Heart left ventricle (tissue), 13 donors: ENCODE measurements around the gene TMEM128.

ENCODE experiments used
- CTCF ChIP-seq, 12 donors: fragments of 200-600 bp; sonication (generic) in 4 of 12; IDR thresholded peaks; one replicate each; pipeline versions ENCODE4 v1.5.0 to v1.8.0; 2018 to 2022; ENCODE audit warnings: antibody characterized with exemption in 12 of 12, mild to moderate bottlenecking in 5 of 12
- POLR2A ChIP-seq, 2 donors: fragments of 450-650 bp; IDR thresholded peaks; one replicate each; pipeline ENCODE4 v1.6.1; 2017; ENCODE audit warnings: antibody characterized with exemption in 2 of 2, mild to moderate bottlenecking in 2 of 2, moderate library complexity in 2 of 2
- donor health status: ischemic (EF 13 %, LVEDD 7.1; RV severe dilation, severe dysfunction).
- donor health status: DM: no; HTN: yes; CAD: no.
- donor health status: DM: no; HTN: no; CAD: no.
- donor health status: ischemic (EF 25% LVEDD 6.9; RV normal size, moderate dysfunction).
- donor health status: ischemic (EF 25% LVEDD 5.7; RV mildly dilated, moderate dysfunction).
- donor health status: ischemic (EF 35%, LVEDD 5.7; RV mildly dilated, moderate dysfunction).
- donor health status: nonischemic (EF 11% LVEDD 7.7; RV severe dilation, severe dysfunction).
- donor health status: DM: yes; HTN: yes; CAD: no.
- donor health status: PGD.
- donor health status: ischemic (EF 29% LVEDD 5.4; RV normal size, mild dysfunction).
- donor health status: nonischemic (EF 23%, LVEDD 6.1; RV moderate dilation, normal function).

- no peak for TF ChIP-seq CTCF (IDR thresholded peaks at IDR 0.05)
- TF ChIP-seq POLR2A (IDR thresholded peaks at IDR 0.05), result no peak
Measured at GRCh38 chr4:4270529-4270928, 22.5 kb upstream of the TMEM128 start.
